SH-SY5Y (cell line): Measurements from ENCODE around the gene NEMP2.

Experiments
- GATA2 ChIP-seq: IDR thresholded peaks from 2 replicates; pipeline ENCODE4 v1.6.1; 2011; ENCODE audit warnings: mild to moderate bottlenecking, low read depth, low read length
- GATA3 ChIP-seq: IDR thresholded peaks from 2 replicates; pipeline ENCODE4 v1.6.1; 2011; ENCODE audit warnings: low read depth, mild to moderate bottlenecking, low read length, moderate library complexity

DNA sequence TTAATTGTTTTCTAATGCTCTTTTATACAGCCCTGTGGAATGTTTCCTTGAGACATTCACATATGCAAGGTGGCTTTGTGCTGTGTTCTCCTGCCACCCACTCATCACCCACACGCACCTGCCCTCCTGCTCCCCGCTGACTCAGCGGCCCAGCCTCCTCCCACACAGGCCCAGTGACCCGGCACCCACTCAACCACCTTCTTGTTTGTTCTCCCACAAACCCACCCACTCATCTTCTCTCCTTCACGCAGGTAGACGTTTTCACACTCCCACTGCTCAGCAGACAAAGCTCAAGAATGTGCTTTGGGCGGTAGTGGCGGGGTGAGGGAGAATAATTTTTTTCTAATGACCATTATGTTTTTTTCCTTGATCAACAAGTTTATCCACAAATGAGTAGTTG lies 28.6 kb upstream of the NEMP2 start:
- TF ChIP-seq GATA3: no peak
- no peak for TF ChIP-seq GATA2
